ENCODE data around the gene ETV4. TPM values are rescaled to one million over a fixed set of nuclear protein-coding genes. Genes with fewer than 3 reads are reported as not detected.

The ETV4 gene
- total RNA-seq, 1 donor from 2014 or later = 1.1 TPM

DNA sequence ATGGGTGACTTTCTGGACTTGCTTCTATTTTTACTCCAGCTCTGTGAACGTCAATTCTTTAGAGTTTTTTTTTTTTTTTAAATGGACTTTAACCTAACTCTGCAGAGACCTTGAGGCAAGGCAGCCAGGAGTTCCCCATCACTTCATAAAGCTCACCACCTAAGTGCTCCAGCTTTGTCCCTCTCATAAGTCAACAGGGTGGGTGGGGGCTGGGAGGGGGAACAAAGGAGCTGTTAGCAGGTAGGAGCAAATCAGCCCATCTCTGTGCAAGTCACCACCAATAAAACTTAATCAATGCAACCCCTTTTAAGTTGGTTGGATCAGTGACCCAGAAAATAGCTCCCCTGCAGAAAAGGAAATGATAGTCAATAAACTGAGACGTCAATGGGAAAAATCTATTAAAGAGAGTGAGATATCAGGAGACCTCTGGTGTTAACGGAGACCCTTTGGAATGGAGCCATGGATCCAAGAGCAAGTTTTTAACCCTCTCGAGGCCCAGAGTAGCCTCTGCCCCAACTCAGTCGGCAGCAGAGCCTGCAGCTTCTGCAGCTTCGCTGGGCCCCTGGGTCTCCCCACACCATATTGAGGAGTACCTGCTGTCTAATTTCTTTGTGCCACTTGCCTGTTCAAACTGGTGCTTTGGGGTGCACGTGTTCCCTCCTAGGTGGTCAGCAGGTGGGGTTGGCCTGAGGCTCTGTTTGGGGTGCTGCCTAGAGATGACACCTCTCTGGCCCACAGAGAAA, 27.6 kb upstream of the ETV4 start:
- H3K4me3 Mint-ChIP-seq = no peak overlapping the region
- no peak overlapping the region for H3K27ac Mint-ChIP-seq
- no peaks in the 10 kb centered on the region for H3K79me2 ChIP-seq (ENCODE audit: low read depth)
- no peak for TF ChIP-seq EZH2 (IDR thresholded peaks at IDR 0.05)
- TF ChIP-seq, protein P1, sequence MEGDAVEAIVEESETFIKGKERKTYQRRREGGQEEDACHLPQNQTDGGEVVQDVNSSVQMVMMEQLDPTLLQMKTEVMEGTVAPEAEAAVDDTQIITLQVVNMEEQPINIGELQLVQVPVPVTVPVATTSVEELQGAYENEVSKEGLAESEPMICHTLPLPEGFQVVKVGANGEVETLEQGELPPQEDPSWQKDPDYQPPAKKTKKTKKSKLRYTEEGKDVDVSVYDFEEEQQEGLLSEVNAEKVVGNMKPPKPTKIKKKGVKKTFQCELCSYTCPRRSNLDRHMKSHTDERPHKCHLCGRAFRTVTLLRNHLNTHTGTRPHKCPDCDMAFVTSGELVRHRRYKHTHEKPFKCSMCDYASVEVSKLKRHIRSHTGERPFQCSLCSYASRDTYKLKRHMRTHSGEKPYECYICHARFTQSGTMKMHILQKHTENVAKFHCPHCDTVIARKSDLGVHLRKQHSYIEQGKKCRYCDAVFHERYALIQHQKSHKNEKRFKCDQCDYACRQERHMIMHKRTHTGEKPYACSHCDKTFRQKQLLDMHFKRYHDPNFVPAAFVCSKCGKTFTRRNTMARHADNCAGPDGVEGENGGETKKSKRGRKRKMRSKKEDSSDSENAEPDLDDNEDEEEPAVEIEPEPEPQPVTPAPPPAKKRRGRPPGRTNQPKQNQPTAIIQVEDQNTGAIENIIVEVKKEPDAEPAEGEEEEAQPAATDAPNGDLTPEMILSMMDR (IDR thresholded peaks at IDR 0.05) = no peak
- peaks cover 25% of the 10 kb centered on the region for H3K4me1 ChIP-seq
- H3K36me3 Mint-ChIP-seq = no peaks in the 10 kb centered on the region
- DNase-seq (ENCODE audit: low spot score) = no peak
- no peaks in the 10 kb centered on the region for H4K20me1 ChIP-seq (ENCODE audit: low read depth)
- H3F3A ChIP-seq (ENCODE audit: low read depth) = peaks cover 10% of the 10 kb centered on the region
- no peak overlapping the region for H2AFZ ChIP-seq (replicated peaks)
- H3K9ac ChIP-seq = no peak overlapping the region
- no peak overlapping the region for H3K27ac ChIP-seq
- H3K36me3 ChIP-seq = no peaks in the 10 kb centered on the region
- H3K4me3 ChIP-seq = no peak overlapping the region
- H3K4me2 ChIP-seq = no peak overlapping the region
- peaks cover 10% of the 10 kb centered on the region for H3K27me3 Mint-ChIP-seq (ENCODE audit: insufficient read depth, low read depth)
- no peaks in the 10 kb centered on the region for H3K27me3 ChIP-seq
- H3K9me3 Mint-ChIP-seq = no peaks in the 10 kb centered on the region
- H3K4me1 Mint-ChIP-seq = peaks cover 43% of the 10 kb centered on the region
- no peaks in the 10 kb centered on the region for H3K9me3 ChIP-seq (ENCODE audit: low read depth)

DNA sequence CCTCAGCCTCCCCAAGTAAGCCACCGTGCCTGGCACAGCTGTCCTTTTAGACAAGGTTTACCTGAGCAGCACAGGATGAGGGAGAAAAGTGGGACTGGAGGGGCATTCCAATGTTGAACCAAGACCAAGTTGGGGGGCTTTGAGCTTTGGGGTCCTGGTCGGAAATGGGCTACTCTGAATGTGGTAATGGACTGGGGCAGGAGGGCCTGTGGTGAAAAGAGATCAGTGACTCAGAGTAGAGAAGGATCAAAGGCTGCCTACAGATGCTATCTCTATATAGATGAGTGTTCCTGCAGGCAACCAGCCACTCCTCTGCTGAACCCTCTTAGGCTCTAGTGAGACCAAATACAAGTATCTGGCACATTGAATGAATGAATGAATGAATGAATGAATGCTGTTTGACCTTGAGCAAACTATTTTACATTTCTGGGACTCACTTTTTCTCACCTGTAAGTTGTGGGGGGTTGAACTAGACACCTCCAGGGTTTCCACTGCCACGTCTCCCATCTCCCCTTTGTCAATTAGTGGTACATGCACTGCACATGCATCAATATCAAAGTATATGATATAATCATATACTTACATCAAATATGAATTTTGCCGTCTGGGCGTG, 26.3 kb upstream of the ETV4 start:
- Histone ChIP-seq H3K27me3 (no peaks in the 10 kb centered on the region), H3K4me1 (peaks cover 12% of the 10 kb centered on the region), H3K4me2 (no peak overlapping the region), H4K20me1 (ENCODE audit: low read depth) (no peaks in the 10 kb centered on the region), H3K4me3 (no peak overlapping the region), H2AFZ (replicated peaks) (no peak overlapping the region), H3F3A (ENCODE audit: low read depth) (peaks cover 7% of the 10 kb centered on the region), H3K27ac (no peak overlapping the region), H3K36me3 (no peaks in the 10 kb centered on the region), H3K79me2 (ENCODE audit: low read depth) (no peaks in the 10 kb centered on the region), H3K9ac (no peak overlapping the region), H3K9me3 (ENCODE audit: low read depth) (no peaks in the 10 kb centered on the region)
- Mint-ChIP-seq H3K36me3 (no peaks in the 10 kb centered on the region), H3K9me3 (no peaks in the 10 kb centered on the region), H3K27ac (no peak overlapping the region), H3K4me3 (no peak overlapping the region), H3K4me1 (peaks cover 31% of the 10 kb centered on the region), H3K27me3 (ENCODE audit: insufficient read depth, low read depth) (peaks cover 9% of the 10 kb centered on the region)
- no peak for DNase-seq (ENCODE audit: low spot score)
- TF ChIP-seq EZH2phosphoT487 (IDR thresholded peaks at IDR 0.05) (no peak), EZH2 (IDR thresholded peaks at IDR 0.05) (no peak)
- TF ChIP-seq, protein P1 (IDR thresholded peaks at IDR 0.05) = no peak

DNA sequence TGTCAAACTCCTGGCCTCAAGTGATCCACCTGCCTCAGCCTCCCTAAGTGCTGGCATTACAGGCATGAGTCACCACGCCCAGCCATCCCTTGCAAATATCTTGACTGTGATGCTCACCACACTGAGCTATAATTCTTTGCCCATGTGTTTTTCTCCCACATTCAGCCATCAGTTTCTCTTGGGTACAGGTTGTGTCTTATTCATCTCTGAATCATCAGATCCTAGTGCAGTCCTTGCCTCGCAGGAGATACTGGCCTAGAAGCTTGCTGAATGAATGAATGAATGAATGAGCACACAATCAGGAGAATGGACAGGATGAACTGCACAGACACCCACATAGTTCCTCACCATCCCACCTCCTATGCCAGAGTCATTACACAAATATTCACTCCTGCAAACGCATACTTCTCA, 24.4 kb upstream of the ETV4 start:
- Histone ChIP-seq H3K4me1 (no peaks in the 10 kb centered on the region), H3K27me3 (no peaks in the 10 kb centered on the region), H3F3A (ENCODE audit: low read depth) (no peaks in the 10 kb centered on the region), H4K20me1 (ENCODE audit: low read depth) (no peaks in the 10 kb centered on the region), H3K27ac (no peak overlapping the region), H3K4me2 (no peak overlapping the region), H3K9me3 (ENCODE audit: low read depth) (no peaks in the 10 kb centered on the region), H2AFZ (replicated peaks) (no peak overlapping the region), H3K9ac (no peak overlapping the region), H3K79me2 (ENCODE audit: low read depth) (no peaks in the 10 kb centered on the region), H3K36me3 (no peaks in the 10 kb centered on the region), H3K4me3 (no peak overlapping the region)
- Mint-ChIP-seq H3K27ac (no peak overlapping the region), H3K36me3 (no peaks in the 10 kb centered on the region), H3K4me1 (peaks cover 15% of the 10 kb centered on the region), H3K4me3 (no peak overlapping the region), H3K9me3 (no peaks in the 10 kb centered on the region), H3K27me3 (ENCODE audit: insufficient read depth, low read depth) (peaks cover 10% of the 10 kb centered on the region)
- TF ChIP-seq EZH2 (IDR thresholded peaks at IDR 0.05) = no peak
- TF ChIP-seq, protein P1 (IDR thresholded peaks at IDR 0.05) = no peak
- no peak for TF ChIP-seq EZH2phosphoT487 (IDR thresholded peaks at IDR 0.05)
- DNase-seq (ENCODE audit: low spot score) = no peak

All from neural progenitor cell (in vitro differentiated cells).